Measurements from ENCODE around the gene AKT1S1.

The AKT1S1 gene

GRCh38 chr19:49907745-49908446, 30.7 kb upstream of the AKT1S1 start:
- peak in 1 of 2 donors; percentile 37 for DNase-seq

GRCh38 chr19:49906879-49907564, 29.9 kb upstream of the AKT1S1 start:
- no peak for DNase-seq

DNA sequence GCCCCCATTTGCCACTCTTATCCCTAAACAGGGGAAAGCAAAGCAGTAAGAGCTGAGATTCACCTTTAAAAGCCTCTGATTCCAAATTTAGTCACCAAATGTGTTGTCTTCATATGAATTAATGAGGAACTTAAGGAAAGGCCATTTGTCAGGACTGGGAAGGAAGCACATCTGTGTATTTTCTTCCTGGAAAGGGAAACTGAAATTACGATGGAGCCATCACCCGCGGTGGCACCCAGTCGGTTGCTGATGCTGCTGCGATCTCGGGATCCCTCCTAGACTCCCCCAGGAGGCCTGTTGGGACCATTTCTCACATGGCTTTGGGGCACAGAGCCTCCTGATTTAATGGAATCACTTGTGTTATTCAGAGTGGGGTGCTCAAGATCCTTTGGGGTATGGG, 27.0 kb upstream of the AKT1S1 start:
- no peak for DNase-seq

DNA sequence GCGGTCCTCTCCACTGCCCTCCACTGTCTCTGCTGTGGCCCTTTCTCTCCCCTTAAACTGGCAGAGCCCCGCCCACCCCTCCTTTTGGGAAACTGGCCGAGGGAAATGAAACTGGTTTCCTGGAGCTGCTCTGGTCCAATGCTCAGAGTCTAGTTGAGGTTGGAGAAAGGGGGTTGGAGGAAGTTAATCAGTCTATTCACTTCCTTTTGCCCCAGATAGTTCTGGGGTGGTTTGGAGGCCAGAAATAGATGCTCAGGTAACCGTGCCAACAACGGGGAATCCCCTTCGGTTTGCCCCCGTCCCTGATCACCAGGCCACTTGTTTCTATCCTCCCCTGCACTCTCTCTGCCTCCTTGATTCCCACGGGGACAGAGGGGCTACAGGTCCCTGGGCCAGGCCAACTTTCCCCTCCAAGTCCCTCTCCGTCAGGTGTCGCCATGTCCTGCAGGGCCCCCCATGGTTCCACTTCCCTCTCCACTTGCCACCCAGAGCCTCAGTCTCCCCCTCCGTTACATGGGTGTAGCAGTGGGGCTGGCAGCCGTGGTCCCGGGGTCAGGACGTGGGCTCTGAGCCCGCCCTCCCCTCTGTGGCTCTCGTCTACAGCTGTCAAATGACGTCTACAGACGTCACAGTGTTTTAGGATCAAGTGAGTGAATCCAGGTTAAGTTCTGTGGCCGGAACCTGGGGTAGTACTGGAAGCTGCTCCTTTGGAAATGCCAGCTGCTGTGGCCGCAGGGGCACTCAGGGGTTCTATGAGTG, 19.9 kb upstream of the AKT1S1 start, which contains the start of gene IL4I1:
Gene IL4I1, minus strand, starts transcription at position 25 of the 759 bp plus-strand sequence. CDS start 727 bp downstream, outside the sequence.
- peak; percentile 86 to 90 for DNase-seq

DNA sequence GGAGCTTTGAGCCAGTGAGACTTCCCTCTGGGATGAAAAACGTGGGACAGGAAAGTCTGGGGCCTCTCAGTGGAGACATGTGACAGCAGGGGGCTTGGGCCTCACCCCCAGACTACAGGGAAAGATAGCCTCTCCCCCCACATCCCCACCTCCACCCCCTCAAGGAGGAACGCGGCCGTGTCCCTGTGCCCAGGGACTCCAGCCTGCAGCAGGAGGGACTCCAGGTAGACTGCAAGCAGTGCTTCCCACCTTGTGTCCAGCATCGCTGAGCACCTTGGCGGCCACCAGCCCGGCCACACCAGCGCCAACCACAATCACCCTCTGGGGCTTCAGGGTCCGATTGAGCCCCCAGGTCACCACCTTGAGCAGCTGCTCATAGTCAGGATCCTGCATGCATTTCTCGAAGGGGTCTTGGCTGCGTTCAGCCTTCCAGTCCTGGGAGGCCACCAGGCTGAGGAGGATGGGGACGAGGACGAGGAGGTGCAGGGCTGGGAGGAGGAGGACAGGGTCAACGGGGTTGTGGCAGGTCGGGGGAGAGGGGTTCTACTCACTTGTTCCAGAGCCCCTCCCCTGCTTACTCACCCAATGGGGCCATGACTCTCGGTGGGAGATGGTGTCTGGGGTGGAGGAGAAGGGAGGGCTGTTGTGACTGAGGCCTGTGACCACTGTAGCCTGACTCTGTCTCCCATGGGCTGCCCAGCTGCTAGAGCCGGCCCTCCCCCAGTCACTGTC, 18.6 kb upstream of the AKT1S1 start:
- no peak for DNase-seq

DNA sequence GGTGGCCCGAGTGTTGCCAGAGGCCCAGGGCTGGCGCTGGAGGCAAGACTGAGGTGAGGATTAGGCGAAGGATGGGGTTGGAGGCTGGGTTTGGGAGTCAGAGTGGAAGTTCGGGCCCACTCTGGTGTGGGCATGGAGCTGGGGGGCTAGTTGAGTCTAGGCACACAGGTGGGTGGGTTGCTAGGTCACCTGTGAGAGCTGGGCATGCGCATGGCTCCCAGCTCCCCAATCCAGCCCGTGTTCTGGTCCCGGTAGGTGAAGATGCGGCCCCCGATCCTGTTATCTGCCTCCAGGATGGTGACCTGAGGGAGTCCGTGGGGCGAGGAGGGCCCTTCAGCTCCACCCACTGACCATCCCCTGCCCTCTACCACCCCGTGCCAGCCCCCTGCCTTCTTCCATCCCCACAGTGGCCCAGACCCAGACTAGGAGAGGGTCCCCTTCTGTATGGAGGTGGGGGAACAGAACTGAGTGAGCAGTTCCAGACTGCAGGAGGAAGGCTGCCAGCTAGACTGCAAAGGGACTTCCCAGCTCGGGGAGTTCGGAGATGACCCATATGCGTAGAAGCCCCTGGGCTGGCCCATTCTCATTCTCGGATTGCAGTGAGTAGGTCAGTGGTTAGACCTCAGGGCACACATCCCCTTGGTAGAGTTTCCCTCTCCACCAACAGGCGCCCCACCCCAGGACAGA, 17.9 kb upstream of the AKT1S1 start:
- peak; percentile 60 to 62 for DNase-seq

DNA sequence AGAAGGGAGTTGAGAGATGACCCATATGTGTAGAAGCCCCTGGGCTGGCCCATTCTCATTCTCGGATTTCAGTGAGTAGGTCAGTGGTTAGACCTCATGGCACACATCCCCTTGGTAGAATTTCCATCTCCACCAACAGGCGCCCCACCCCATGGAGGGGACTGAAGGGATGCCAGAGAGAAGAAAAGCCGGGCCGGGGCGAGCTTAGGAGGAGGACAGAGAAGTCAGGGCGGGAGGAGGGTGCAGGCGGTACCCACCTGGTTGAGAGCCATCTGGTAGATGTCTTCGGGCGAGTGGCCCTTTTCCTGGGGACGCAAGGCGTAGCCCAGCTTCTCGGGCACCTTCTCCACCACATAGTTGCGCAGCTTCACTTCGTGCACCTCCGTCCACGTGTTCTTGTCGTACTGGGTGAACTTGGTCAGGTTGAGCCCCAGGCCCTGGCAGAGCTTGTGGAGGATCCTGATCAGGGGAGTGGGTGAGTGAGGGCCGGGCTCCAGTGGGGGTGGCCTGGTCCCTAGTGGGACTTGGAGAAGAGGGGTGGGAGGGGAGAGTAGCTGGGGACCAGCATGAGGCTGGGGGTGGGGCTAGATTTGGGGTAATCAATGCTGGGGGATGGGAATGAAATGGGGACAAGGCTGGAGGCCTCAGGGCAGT, 17.0 kb upstream of the AKT1S1 start:
- no peak for DNase-seq

DNA sequence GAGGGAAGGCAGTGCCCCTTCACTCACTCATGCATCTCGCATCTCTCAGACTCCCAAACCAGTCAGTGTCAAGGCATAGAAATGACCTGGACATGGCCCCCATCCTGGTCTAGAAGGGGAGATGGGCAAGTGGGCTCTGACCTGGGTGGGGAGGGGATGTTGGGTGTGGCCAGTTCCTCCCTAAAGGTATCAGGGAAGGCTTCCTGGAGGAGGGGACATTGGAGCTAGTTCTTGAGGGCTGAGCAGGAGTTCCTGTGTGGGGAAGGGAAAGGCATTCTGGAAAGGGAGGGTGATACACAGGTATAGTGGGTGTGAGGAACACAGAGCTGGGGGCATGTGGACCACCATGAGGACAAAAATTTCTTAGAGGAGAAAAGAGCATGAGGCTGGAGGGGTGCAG, 15.6 kb upstream of the AKT1S1 start:
- no peak for DNase-seq

DNA sequence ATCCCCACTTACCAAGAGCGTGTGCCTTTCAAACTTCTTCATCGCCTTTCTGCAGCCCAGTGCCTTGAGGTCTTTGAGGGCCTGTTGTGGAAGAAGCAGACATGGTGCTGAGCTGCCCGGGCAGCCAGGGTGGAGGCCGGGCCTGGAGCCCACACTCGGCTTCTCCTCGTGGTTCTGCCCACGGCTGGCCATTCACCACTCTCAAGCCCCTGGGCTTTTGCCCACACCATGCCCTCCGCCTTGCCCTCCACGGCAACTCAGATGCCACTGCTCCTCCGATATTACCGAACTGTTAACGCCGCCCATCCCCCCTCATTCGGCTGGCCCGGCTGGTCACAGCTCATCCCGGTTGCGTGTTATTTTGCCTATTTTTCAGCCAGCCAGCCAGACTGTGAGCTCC, 14.2 kb upstream of the AKT1S1 start:
- DNase-seq: no peak

- DNase-seq: peak; percentile 67 to 79
Measured at GRCh38 chr19:49890349-49891311, 13.5 kb upstream of the AKT1S1 start.

- peak; percentile 83 to 84 for DNase-seq
Measured at GRCh38 chr19:49889687-49890348, 12.7 kb upstream of the AKT1S1 start.

DNA sequence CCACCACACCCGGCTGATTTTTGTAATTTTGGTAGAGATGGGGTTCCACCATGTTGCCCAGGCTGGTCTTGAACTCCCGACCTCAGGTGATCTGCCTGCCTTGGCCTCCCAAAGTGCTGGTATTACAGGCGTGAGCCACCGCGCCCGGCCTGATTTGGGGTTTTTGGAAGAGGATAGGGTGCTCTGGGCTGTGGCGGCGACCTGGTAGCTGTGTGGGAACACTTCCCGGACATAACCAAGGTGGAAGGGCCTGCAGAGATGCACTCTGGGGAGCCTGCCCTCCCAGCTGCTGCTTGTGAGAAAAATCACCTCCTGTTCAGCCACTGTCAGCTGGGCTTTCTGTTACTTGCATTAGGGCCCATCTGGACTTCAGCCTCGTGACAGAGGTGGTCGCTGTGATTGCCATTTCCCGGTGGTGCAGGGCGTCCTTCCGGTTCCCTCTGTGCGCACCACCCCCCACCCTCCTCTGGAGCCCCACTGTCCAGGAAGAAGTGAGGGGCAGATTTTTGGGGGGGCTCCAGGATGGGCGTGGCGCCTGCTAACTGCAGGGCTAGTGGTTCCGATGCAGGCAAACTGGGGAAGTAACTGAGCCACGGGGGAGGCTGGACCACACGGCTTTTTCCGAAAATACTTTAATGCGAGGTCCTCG, 12.0 kb upstream of the AKT1S1 start:
- no peak for DNase-seq

DNA sequence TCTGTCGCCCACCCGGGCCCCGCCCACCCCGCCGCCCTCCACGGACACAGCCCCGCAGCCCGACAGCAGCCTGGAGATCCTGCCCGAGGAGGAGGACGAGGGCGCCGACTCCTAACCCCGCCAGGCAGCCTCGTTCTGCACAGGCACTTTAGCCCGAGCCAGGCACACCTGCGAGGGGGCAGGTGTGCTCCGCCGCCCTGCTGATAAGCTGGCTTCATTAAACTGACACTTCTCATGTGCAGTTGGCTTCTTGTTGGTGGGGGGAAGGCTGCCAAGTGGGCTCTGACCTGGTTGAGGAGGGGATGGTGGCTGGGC, 11.3 kb upstream of the AKT1S1 start:
- DNase-seq: no peak

GRCh38 chr19:49887665-49888509, 10.7 kb upstream of the AKT1S1 start:
- no peak for DNase-seq

DNA sequence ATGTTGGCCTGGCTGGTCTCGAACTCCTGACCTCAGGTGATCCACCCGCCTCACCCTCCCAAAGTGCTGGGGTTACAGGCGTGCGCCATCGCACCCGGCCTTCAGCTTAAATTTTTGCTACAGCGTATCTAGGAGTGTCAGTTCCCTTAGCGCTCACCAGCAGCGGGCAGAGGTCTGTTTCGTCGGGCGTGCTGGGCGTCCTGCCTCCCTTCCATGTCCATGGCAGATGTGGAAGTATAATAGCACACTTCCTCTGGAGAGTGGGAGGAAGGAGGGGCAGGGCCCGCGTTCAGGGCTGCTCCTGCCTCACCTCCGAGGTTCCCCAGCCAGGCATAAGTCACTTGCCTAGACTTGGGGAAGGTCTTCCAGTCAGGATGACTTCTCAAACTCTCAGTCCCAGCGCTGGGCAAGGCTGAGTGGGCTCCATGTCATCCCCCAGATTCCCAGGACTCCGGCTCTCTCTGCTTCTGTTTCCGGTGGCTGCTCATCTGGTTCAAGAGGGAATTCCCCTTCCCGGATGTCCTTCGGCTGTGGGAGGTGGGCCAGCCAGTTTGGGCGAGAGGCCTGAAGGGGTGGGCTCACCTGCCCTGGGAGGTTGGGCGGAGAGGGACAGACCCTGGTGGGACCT, 10.0 kb upstream of the AKT1S1 start:
- no peak for DNase-seq

GRCh38 chr19:49884760-49885159, 7.6 kb upstream of the AKT1S1 start:
- DNase-seq: no peak

DNA sequence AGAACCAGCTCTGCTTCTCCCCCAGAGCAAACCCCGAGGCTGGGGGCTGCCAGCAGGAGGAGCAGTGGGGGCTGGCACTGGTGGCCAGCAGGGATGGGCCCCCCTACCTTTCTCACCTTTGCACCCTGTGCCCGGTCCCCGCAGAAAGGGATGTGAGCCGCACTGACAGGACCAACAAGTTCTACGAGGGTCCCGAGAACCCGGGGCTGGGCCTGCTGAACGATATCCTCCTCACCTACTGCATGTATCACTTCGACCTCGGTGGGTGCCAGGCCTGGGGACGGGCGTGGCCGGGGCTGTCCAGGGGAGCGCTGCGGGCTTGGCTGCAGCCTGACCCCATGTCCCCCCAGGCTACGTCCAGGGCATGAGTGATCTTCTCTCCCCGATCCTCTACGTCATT, 7.0 kb upstream of the AKT1S1 start:
- no peak for DNase-seq

DNA sequence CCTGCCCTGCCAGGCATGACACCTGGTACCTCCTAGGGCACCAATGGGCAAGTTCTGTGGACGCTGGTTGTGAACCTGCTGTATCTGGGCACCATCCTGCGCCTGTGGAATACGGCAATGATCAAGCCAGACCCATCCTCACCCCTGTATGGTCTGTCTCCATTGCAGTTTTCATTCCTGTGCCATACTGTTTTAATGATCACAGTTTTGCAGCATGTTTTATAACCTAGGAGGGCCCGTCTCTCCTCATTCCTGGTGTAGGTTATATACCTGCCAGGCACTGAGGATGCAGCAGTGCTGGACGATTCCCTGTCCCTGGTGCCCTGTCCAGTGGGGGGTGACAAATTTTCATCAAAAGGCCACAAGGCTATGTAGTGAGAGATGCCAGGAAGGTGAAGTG, 5.9 kb upstream of the AKT1S1 start:
- DNase-seq: no peak
